ENCODE results near the gene DCAF8.

DCAF8 gene

GRCh38 chr1:160264795-160265307, 2.5 kb upstream of the DCAF8 start:
- in situ Hi-C loops (cut with MboI; ENCODE audit: low sequenced_read_pairs), result no loop called here

- in situ Hi-C loops (cut with MboI; ENCODE audit: low sequenced_read_pairs), result no loop called here
Observed at GRCh38 chr1:160261556-160261892, 825 bp downstream of the DCAF8 start.

GRCh38 chr1:160260406-160261382, 1.7 kb downstream of the DCAF8 start:
- in situ Hi-C loops (cut with MboI; ENCODE audit: low sequenced_read_pairs), result no loop called here

GRCh38 chr1:160258177-160258798, 4.1 kb downstream of the DCAF8 start:
- in situ Hi-C loops (cut with MboI; ENCODE audit: low sequenced_read_pairs), result no loop called here

GRCh38 chr1:160257411-160258015, 4.8 kb downstream of the DCAF8 start:
- in situ Hi-C loops (cut with MboI; ENCODE audit: low sequenced_read_pairs), result no loop called here

GRCh38 chr1:160256396-160257046, 5.8 kb downstream of the DCAF8 start:
- in situ Hi-C loops (cut with MboI; ENCODE audit: low sequenced_read_pairs), result no loop called here

- in situ Hi-C loops (cut with MboI; ENCODE audit: low sequenced_read_pairs), result no loop called here
Observed at GRCh38 chr1:160255781-160256300, 6.5 kb downstream of the DCAF8 start.

GRCh38 chr1:160251687-160252526, 10.4 kb downstream of the DCAF8 start:
- in situ Hi-C loops (cut with MboI; ENCODE audit: low sequenced_read_pairs), result no loop called here

- in situ Hi-C loops (cut with MboI; ENCODE audit: low sequenced_read_pairs), result no loop called here
Observed at GRCh38 chr1:160251011-160251410, 11.3 kb downstream of the DCAF8 start.

- in situ Hi-C loops (cut with MboI; ENCODE audit: low sequenced_read_pairs), result no loop called here
Observed at GRCh38 chr1:160247053-160247452, 15.3 kb downstream of the DCAF8 start.

- in situ Hi-C loops (cut with MboI; ENCODE audit: low sequenced_read_pairs), result no loop called here
Observed at GRCh38 chr1:160245434-160245833, 16.9 kb downstream of the DCAF8 start.

GRCh38 chr1:160244209-160244608, 18.1 kb downstream of the DCAF8 start:
- in situ Hi-C loops (cut with MboI; ENCODE audit: low sequenced_read_pairs), result no loop called here

- in situ Hi-C loops (cut with MboI; ENCODE audit: low sequenced_read_pairs), result no loop called here
Observed at GRCh38 chr1:160243767-160244166, 18.6 kb downstream of the DCAF8 start.

GRCh38 chr1:160239582-160240299, 22.6 kb downstream of the DCAF8 start:
- in situ Hi-C loops (cut with MboI; ENCODE audit: low sequenced_read_pairs), result no loop called here

GRCh38 chr1:160238408-160238807, 23.9 kb downstream of the DCAF8 start:
- in situ Hi-C loops (cut with MboI; ENCODE audit: low sequenced_read_pairs), result no loop called here

- in situ Hi-C loops (cut with MboI; ENCODE audit: low sequenced_read_pairs), result no loop called here
Observed at GRCh38 chr1:160237558-160237957, 24.8 kb downstream of the DCAF8 start.

- in situ Hi-C loops (cut with MboI; ENCODE audit: low sequenced_read_pairs), result no loop called here
Observed at GRCh38 chr1:160236806-160237205, 25.5 kb downstream of the DCAF8 start.

- in situ Hi-C loops (cut with MboI; ENCODE audit: low sequenced_read_pairs), result no loop called here
Observed at GRCh38 chr1:160232911-160233310, 29.4 kb downstream of the DCAF8 start.

GRCh38 chr1:160228431-160228830, 33.9 kb downstream of the DCAF8 start:
- in situ Hi-C loops (cut with MboI; ENCODE audit: low sequenced_read_pairs), result no loop called here

All from hTERT RPE-1 (cell line).